Keratinocyte (primary cell): ENCODE data around the gene SDR9C7. TPM values are rescaled to one million over a fixed set of nuclear protein-coding genes. Genes with fewer than 3 reads are reported as not detected.

Experiments
- DNase-seq: peaks from one replicate; pipeline ENCODE4 v3.0.0-alpha.2; 2011; ENCODE audit warnings: low read depth, missing footprints, low spot score
- FAIRE-seq: peaks from 2 replicates; lab custom pipeline; 2011; peaks lifted over from hg19 to GRCh38; lab: Jason Lieb, UNC
- H2AFZ ChIP-seq: 2 replicates; pipeline ENCODE4 v1.6.0; 2012; ENCODE audit warnings: low read length, control low read depth, inconsistent platforms; ENCODE audit not compliant: control insufficient read depth
- H3K27ac ChIP-seq: 2 replicates; pipeline ENCODE4 v1.5.1; 2011; ENCODE audit warnings: low read length; ENCODE audit not compliant: control insufficient read depth, insufficient read depth
- H3K27me3 ChIP-seq: 3 replicates; pipeline ENCODE4 v1.6.0; 2011; ENCODE audit warnings: low read length; ENCODE audit not compliant: control insufficient read depth, insufficient read depth; ENCODE audit errors: extremely low read depth
- H3K36me3 ChIP-seq, 2 experiments: 2 replicates in 1 of 2; 3 replicates in 1 of 2; pipeline ENCODE4 v1.5.1; 2011; ENCODE audit warnings: low read length in 2 of 2, mild to moderate bottlenecking in 1 of 2; ENCODE audit not compliant: control insufficient read depth in 2 of 2, insufficient read depth in 2 of 2; ENCODE audit errors: extremely low read depth in 1 of 2
- H3K4me1 ChIP-seq: 3 replicates; pipeline ENCODE4 v1.5.1; 2011; ENCODE audit warnings: low read length; ENCODE audit not compliant: control insufficient read depth, insufficient read depth; ENCODE audit errors: extremely low read depth
- H3K4me2 ChIP-seq: 3 replicates; pipeline ENCODE4 v1.6.0; 2011; ENCODE audit warnings: low read depth, low read length; ENCODE audit not compliant: control insufficient read depth, insufficient read depth; ENCODE audit errors: extremely low read depth
- H3K4me3 ChIP-seq, 3 experiments: fragments of 200-600 bp in 1 of 3; sonication (generic) in 1 of 3; 2 replicates in 2 of 3; 3 replicates in 1 of 3; pipeline ENCODE4 v1.5.1; 2011 to 2016; ENCODE audit warnings: low read length in 3 of 3, mild to moderate bottlenecking in 3 of 3, control low read depth in 2 of 3, inconsistent platforms in 1 of 3, low read depth in 1 of 3, mixed read lengths in 1 of 3, mixed run types in 1 of 3, moderate library complexity in 1 of 3; ENCODE audit not compliant: control insufficient read depth in 2 of 3, insufficient read depth in 2 of 3; ENCODE audit errors: extremely low read depth in 1 of 3
- H3K79me2 ChIP-seq: 2 replicates; pipeline ENCODE4 v1.6.0; 2012; ENCODE audit warnings: low read length; ENCODE audit not compliant: control insufficient read depth, insufficient read depth
- H3K9ac ChIP-seq: 3 replicates; pipeline ENCODE4 v1.6.0; 2011; ENCODE audit warnings: low read length; ENCODE audit not compliant: control insufficient read depth, insufficient read depth; ENCODE audit errors: extremely low read depth
- H3K9me1 ChIP-seq: 3 replicates; pipeline ENCODE4 v1.6.0; 2011; ENCODE audit warnings: low read length; ENCODE audit not compliant: control insufficient read depth, insufficient read depth; ENCODE audit errors: extremely low read depth
- H3K9me3 ChIP-seq: 2 replicates; pipeline ENCODE4 v1.5.1; 2012; ENCODE audit warnings: low read depth, low read length; ENCODE audit not compliant: control insufficient read depth
- H4K20me1 ChIP-seq: 3 replicates; pipeline ENCODE4 v1.6.0; 2011; ENCODE audit warnings: low read length; ENCODE audit not compliant: control insufficient read depth, insufficient read depth; ENCODE audit errors: extremely low read depth
- CTCF ChIP-seq, 3 experiments: IDR thresholded peaks in 1 of 3; conservative IDR thresholded peaks in 1 of 3; optimal IDR thresholded peaks in 1 of 3; 2 replicates in 2 of 3; 3 replicates in 1 of 3; pipeline versions ENCODE3 to v1.5.1; 2011; ENCODE audit warnings: low read length in 3 of 3, mild to moderate bottlenecking in 3 of 3, moderate library complexity in 2 of 3, control low read depth in 1 of 3, inconsistent platforms in 1 of 3; ENCODE audit not compliant: insufficient read depth in 2 of 3; ENCODE audit errors: extremely low read depth in 1 of 3
- EZH2 ChIP-seq: IDR thresholded peaks from one replicate; pipeline ENCODE4 v1.6.1; 2012; ENCODE audit warnings: inconsistent platforms, mild to moderate bottlenecking, low read length, moderate library complexity
- dilution Hi-C: fragments of 300-500 bp; cut with MboI; formaldehyde crosslinking; loops from one replicate; pipeline ENCODE4 v1.7.0; 2020; ENCODE audit warnings: low sequenced_read_pairs; ENCODE audit not compliant: extremely low pct_ligation_motif_present
- polyA plus RNA-seq, 5 experiments: library from polyadenylated mRNA; depleted of rRNA in 3 of 5; stranded (reverse) in 3 of 5; stranded (forward) in 1 of 5; unstranded in 1 of 5; fragments of >200 nt; gene quantifications; 1 replicate in 1 of 5; 2 replicates in 3 of 5; 3 replicates in 1 of 5; pipeline versions ENCODE4 v1.2.1 to v1.2.3, GENCODE V29; 2011 to 2012; ENCODE audit warnings: missing spikeins in 2 of 5, low read depth in 1 of 5, low replicate concordance in 1 of 5

SDR9C7 gene
- polyA plus RNA-seq, 1 donor (not counting 4 experiments of a cell fraction or from before 2014, with no cell fraction given): 1.3 TPM

- Histone ChIP-seq H3K27ac (no peak overlapping the region), H3K9ac (no peak overlapping the region), H4K20me1 (no peaks in the 10 kb centered on the region), H2AFZ (no peak overlapping the region), H3K4me1 (peaks cover 18% of the 10 kb centered on the region), H3K36me3 (no peaks in the 10 kb centered on the region), H3K79me2 (no peaks in the 10 kb centered on the region), H3K9me3 (peaks cover 6% of the 10 kb centered on the region), H3K9me1 (no peaks in the 10 kb centered on the region), H3K4me3 (no peak overlapping the region), H3K27me3 (no peaks in the 10 kb centered on the region), H3K4me2 (no peak overlapping the region)
- no peak for FAIRE-seq
- dilution Hi-C loops: no loop called here
- no peak for DNase-seq
- TF ChIP-seq EZH2 (no peak), CTCF (optimal IDR thresholded peaks at IDR 0.05 in 1 of 3, IDR thresholded peaks at IDR 0.05 in 1 of 3, conservative IDR thresholded peaks at IDR 0.05 in 1 of 3; ENCODE audit: extremely low read depth in 1 of 3, insufficient read depth in 2 of 3, low read length in 3 of 3) (no peak)
Measured at GRCh38 chr12:56958422-56958821, 24.2 kb upstream of the SDR9C7 start.

- no peak within 1 kb of the TSS for H2AFZ ChIP-seq
- H3K9me1 ChIP-seq: no peaks in the 10 kb centered on the region
- no peaks in the 10 kb centered on the region for H4K20me1 ChIP-seq
- TF ChIP-seq CTCF (optimal IDR thresholded peaks at IDR 0.05 in 1 of 3, IDR thresholded peaks at IDR 0.05 in 1 of 3, conservative IDR thresholded peaks at IDR 0.05 in 1 of 3; ENCODE audit: extremely low read depth in 1 of 3, insufficient read depth in 2 of 3, low read length in 3 of 3) (no peak), EZH2 (no peak)
- no peaks in the 10 kb centered on the region for H3K79me2 ChIP-seq
- peak within 1 kb of the TSS; percentile 61 for H3K4me2 ChIP-seq
- H3K27ac ChIP-seq: no peak within 1 kb of the TSS
- no peaks in the 10 kb centered on the region for H3K36me3 ChIP-seq
- H3K4me3 ChIP-seq: no peak within 1 kb of the TSS
- H3K9ac ChIP-seq: peak within 1 kb of the TSS; percentile 3
- dilution Hi-C loops: no loop called here
- H3K9me3 ChIP-seq: peaks cover 6% of the 10 kb centered on the region
- H3K27me3 ChIP-seq: no peaks in the 10 kb centered on the region
- DNase-seq: peak; percentile 71
- H3K4me1 ChIP-seq: peaks cover 18% of the 10 kb centered on the region
- FAIRE-seq: peak; percentile 97
Measured at GRCh38 chr12:56957229-56958052, 23.2 kb upstream of the SDR9C7 start, which contains the start of gene RDH16. RDH16 (minus strand) TSS chr12:56957608; CDS start chr12:56957462, 146 bp downstream.
